Ovary (tissue), 3 donors: ENCODE results near the gene LRRC63.

Source experiments
- EP300 ChIP-seq: sonication (generic); formaldehyde crosslinking; IDR thresholded peaks from one replicate; pipeline ENCODE4 v1.6.1; 2017; ENCODE audit warnings: antibody characterized with exemption
- POLR2A ChIP-seq: fragments of 450-650 bp; IDR thresholded peaks from one replicate; pipeline ENCODE4 v1.6.1; 2017; ENCODE audit warnings: antibody characterized with exemption, mild to moderate bottlenecking, moderate library complexity
- TF ChIP-seq, protein P1 (sequence below), 3 donors: fragments of 450-650 bp in 2 of 3; fragments of 200-600 bp in 1 of 3; IDR thresholded peaks; one replicate each; pipeline versions ENCODE4 v1.5.1 to v1.8.0; 2016 to 2022; ENCODE audit warnings: antibody characterized with exemption in 3 of 3, mild to moderate bottlenecking in 1 of 3
- donor health status: DM: no; HTN: no; CAD: no.

DNA sequence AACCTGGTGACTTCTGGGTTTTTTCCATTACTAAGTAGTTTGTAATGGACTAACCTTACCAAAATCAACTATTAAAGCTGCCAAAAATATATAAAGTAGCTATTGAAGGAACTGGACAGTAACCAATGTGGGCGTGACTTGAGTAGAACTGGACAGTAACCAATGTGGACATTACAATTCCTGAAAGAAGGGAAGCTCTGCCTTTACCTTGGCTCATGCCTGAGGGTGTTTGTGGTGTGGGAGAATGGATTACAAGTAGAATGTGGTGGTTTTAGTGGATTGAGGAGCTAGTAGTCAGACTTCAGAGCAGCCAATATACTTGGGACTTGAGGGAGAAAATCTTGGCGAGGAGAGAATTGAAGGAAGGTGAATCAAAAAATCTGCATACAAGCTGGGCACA is 17.5 kb downstream of the LRRC63 start:
- no peak for TF ChIP-seq EP300
- TF ChIP-seq, protein P1, sequence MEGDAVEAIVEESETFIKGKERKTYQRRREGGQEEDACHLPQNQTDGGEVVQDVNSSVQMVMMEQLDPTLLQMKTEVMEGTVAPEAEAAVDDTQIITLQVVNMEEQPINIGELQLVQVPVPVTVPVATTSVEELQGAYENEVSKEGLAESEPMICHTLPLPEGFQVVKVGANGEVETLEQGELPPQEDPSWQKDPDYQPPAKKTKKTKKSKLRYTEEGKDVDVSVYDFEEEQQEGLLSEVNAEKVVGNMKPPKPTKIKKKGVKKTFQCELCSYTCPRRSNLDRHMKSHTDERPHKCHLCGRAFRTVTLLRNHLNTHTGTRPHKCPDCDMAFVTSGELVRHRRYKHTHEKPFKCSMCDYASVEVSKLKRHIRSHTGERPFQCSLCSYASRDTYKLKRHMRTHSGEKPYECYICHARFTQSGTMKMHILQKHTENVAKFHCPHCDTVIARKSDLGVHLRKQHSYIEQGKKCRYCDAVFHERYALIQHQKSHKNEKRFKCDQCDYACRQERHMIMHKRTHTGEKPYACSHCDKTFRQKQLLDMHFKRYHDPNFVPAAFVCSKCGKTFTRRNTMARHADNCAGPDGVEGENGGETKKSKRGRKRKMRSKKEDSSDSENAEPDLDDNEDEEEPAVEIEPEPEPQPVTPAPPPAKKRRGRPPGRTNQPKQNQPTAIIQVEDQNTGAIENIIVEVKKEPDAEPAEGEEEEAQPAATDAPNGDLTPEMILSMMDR (IDR thresholded peaks at IDR 0.05): no peak
- no peak for TF ChIP-seq POLR2A
